HG02610 (cell line): Measurements from ENCODE around the gene THSD8.
"Not testable (repeated sequence)": the region's sequence is repeated elsewhere in the genome, so short reads cannot be mapped to it uniquely, and the experiment has no call there.

Experiments used
- ATAC-seq: cut with Tn5 transposase; IDR thresholded peaks from one replicate; pipeline ENCODE4 v1.9.1; 2021; ENCODE audit warnings: mild to moderate bottlenecking, moderate library complexity; ENCODE audit not compliant: unreplicated experiment

Gene THSD8

DNA sequence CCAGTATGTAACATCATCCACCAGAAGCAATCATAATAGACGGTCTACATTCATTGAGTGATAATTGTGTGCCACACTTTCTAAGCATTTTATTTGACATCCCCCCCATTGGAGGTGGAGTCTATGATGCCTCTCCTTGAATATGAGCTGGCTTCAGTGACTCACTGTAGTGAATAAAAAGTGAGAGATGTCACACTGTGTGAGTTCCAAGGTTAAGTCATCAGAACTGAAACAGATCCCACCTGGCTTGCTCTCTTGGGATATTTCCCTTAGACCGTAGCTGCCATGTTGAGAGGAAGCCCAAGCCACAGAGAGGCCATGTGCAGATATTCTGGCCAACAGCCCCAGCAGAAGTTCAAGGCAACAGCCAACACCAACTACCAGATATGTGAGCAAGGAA, 19.9 kb downstream of the THSD8 start:
- ATAC-seq, result no peak

DNA sequence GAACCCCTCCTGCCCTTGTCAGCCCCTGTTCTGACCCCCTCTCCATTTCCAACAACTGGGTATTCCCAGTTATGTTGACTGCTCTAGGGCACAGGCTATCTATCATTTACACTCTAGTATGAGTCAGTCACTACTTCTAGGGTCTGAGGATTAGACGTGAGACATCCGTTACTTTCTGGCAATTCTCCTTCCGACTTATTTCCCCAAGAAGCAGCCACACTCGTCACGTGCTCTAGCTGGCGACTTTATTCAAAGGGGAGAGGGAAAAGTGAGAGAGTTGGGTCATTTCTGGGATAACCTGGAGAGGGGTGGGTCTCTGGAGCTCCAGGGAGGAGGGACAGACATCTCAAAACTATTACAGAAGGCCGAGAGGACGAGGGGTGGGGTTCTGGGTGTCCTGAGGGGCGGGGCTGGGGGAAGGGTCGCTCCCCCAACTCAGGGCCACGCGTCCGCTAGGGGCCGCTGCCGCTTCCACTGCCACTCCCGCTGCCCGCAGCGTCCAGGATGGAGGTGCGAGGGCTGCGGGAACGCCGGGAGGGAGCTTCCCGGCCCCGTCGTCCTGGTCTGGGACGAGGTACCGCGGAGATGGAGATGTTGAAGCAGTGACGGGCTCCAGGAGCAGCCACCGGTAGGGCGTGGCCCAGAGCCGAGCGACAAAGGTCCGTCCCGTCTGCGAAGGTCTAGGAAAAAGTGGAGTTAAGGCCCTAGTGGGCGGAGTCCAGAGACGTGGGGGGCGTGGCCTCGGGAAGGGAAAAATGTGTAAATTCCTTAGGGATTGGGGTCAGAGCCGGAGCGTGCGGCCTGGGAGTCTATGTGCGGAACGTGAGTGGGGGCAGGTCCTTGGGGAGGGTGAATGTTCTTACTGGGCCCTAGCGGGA, 23.6 kb downstream of the THSD8 start:
- ATAC-seq, result no peak

- ATAC-seq, result no peak
Observed at GRCh38 chr19:12828494-12828893, 26.6 kb downstream of the THSD8 start.

GRCh38 chr19:12833418-12833737, 31.5 kb downstream of the THSD8 start:
- ATAC-seq, result no peak

DNA sequence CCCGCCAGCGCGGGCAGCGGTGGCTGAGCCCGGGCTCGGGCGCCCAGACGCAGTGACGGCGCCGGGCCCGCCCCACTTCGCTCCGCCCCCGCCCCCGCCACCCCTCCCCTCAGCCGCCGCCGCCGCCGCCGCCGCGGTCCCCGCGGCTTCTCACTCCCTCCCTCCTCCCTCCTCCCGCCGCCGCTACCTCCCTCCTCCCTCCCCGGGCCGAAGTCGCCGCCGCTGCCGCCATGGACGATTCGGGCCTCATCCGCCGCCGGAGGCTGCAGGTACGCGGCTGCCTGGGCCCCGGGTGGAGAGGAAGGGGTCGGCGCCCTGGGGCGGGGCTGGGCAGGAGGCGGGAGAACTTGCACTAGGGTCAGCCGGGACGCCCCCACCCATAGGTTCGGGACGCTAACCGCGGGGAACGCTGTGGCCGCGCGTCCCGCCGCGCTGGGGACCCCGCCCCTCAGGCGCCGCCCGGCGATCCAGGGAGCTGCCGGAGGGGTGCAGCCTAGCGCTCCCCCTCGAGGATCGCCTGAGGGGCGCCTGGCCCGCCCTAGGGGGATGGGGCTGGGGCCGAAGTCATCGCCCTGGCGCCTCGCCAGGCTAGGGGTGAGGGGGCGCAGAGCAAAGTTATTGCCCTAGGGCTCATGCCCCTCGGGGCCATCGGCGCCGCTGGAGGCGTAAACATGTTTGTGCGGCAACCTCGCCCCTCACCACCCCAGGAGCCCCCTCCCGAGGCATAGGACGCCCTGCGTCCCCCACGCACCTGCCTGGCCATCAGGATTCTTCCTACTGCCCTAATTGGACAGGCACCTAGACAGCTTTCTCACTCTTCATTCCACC, 32.1 kb downstream of the THSD8 start:
- no peak for ATAC-seq

- no peak for ATAC-seq
Observed at GRCh38 chr19:12834566-12834943, 32.7 kb downstream of the THSD8 start, which contains the start of gene RTBDN. Gene RTBDN, minus strand, starts transcription at chr19:12834579. Its CDS starts 4,600 bp downstream, at chr19:12829979.

GRCh38 chr19:12834976-12835757, 33.3 kb downstream of the THSD8 start:
- no peak for ATAC-seq

DNA sequence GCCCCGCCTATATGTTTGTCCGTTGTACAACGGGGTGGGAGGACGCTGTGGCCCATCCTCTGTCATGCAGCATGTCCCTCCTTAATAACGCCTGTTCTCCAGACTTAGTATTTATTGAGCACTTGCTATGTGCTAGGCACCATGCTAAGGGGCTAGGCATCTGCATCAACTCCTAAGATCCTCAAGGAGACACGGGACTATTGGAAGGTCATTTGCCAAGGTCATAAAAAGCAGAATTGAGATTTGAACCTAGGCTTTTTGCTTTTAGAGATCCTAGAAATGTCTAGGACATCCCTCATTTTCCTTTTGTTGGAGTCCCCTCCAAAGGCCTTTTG, 34.6 kb downstream of the THSD8 start:
- no peak for ATAC-seq

- no peak for ATAC-seq
Observed at GRCh38 chr19:12837225-12837624, 35.4 kb downstream of the THSD8 start.

- ATAC-seq, result no peak
Observed at GRCh38 chr19:12838182-12838885, 36.5 kb downstream of the THSD8 start, which contains the start of gene MAST1. Gene MAST1, plus strand, starts transcription at chr19:12838515. Its CDS starts 58 bp downstream, at chr19:12838573.

DNA sequence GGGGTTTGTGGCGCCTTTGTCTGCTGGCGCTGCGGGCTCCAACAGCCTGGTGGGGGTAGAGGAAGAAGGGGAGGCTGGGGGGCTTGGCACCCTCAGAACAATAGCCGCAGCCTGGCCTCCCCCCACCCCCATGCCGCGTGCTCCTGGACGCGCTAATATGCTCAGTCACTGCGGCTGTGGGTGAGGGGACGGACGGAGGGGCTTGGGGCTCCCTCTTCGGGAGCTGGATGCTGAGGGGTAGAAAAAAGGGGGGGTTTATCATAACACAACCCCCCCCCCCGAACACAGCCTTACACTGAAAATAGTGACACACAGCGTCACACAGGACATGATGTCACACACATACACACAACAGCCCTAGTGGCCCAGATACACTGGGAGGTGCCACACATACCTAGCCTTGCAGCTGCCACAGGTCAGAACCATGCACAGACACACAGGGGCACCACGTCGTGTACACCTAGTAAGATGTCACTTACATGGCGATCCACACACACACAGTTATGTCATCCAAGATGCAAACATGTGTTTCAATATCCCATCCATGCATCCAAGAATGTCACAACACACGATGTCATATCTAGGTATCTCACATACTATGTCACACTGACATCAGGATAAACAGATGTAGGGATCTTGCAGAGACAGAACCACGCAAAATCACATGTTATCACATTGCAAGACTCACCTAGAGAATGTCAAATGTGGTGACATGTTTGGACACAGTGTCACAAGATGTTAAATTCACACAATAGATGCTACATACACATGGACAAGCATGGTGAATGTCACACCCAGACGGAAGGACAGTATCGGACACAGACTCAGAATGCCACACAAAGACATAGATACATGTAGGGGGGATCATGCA, 37.3 kb downstream of the THSD8 start:
- ATAC-seq, result no peak

DNA sequence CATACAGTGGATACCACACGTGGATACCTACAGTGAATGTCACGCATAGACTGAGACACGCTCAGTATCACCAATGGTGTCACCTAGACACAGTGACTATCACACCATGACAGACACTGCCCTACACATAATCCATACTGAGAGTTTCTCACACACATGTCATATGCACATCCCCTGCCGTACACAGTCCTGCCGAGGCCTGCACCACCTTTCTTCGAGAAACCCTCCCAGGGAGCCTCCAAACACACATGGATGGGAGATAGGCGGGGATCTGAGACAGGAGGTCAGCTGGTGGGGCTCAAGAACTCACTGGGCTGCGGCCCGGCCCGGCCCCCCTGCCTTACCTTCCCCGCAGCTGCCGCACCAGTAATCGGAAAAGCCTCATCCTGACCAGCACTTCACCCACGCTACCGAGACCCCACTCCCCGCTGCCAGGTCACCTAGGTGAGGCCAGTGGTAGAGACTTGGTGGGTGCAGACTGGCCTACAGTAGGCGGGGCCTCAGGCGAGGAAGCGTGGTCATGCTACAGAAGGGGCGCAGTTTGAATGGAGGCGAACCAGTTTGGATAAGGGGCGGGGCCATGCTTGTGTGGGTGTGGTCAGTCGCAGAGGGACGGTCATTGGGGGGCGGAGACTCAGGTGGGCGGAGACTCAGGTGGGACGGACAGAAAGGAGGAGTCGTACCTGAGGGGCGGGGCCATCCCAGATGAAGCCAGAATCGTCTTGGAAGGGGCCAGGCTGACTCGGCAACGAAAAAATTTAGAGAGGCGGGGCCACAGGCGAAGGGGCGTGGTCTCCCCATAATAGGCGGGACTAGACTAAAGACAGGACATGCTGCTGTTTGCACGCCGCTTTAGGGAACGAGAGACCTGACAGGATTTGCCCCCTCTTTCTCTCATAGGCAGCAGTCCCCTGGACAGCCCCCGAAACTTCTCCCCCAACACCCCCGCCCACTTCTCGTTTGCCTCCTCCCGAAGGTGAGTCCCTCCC, 38.5 kb downstream of the THSD8 start:
- no peak for ATAC-seq

- ATAC-seq, result no peak
Observed at GRCh38 chr19:12841094-12841493, 39.2 kb downstream of the THSD8 start.

DNA sequence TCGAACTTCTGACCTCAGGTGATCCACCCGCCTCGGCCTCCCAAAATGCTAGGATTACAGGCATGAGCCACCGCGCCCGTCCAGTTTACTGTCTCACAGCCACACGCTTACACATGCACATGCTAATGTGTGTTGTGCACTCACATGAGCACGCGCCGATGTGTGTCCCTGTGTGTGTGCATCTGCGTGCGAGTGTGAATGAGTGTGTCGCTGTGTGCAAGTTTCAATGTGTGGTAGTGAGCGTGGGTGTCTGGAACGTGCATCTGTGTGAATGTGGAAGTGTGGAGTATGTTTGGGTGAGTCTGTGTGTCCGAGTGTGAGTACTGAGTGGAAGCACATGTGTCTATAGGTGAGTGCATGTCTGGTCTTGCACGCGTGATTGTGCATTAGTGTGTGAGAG, 40.6 kb downstream of the THSD8 start:
- ATAC-seq, result no peak

DNA sequence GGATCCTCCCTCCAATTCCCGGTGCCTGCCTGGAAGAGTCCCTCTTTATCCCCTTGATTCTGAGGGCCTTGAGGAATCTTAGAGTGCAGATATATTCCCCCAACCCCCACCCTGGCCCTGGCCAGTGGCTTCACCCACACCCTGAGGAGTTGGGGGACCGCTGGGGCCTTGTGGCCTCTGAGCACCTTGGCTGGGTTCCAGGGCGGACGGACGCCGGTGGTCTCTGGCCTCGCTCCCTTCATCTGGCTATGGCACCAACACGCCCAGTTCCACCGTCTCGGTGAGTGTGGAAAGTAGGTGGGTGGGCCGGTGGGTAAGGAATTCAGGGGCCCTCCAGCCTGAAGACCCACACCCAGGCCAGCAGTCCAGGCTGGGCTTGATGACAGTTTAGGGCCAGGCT, 41.5 kb downstream of the THSD8 start:
- ATAC-seq, result no peak

DNA sequence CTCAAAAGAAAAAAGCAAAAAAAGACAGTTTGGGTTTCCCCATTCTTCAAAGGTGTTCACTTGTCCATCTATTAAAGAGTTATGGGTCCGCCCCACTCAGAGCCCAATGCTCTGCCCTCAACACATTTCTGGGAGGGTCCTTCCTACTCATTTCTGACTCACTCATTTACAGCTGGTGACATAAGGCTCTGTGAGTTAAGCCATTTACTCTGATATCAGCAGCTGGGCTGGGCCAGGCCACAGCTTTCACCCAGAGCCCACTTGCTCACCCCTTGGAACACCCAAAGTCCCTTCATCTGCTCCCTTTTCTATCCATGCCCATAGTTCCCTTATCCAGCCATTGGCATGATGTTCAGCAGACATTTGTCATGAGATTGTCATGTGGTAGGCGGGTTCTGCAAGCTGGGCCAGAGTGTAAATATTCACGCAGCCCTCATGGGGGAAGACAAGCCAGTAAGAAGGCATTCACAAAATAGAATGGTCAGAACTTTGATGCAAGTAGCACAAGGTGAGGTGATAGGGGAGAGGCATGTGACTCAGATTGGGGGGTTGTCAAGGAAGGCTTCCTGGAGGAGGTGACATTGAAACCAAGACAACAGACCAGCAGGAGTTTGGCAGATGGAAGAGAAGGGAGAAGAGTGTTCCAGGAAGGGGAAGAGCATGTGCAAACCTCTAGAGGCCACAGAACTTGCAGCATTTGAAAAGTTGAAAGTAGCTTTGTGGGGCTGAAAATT, 42.3 kb downstream of the THSD8 start:
- ATAC-seq, result no peak

GRCh38 chr19:12846613-12847012, 44.7 kb downstream of the THSD8 start:
- not testable (repeated sequence) for ATAC-seq
